ENCODE results near the gene C1orf105.

DNA sequence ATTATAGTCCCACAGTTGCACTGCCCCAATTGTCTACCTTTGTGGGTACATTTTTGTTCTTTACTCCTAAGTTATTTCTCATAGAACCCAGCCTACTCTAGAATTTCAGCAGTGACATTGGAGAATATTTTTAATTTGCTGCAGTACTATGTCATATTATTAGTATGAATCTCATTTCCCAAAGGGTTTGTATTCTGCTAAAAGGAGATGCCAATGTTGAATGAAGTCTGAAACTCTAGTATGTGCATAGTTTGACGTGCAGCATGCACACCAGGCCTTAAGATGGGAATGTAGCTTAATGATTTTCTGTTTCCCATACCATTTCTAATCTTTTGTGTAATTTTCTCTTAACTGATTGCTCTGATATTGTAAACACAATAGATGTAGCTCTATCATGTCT is 10.5 kb upstream of the C1orf105 start:
- TF ChIP-seq EP300 (IDR thresholded peaks at IDR 0.05; ENCODE audit: low read depth) (no peak), POLR2A (IDR thresholded peaks at IDR 0.05) (no peak), CTCF (IDR thresholded peaks at IDR 0.05) (no peak)

Measured in transverse colon (tissue), 3 donors.